Activated CD8-positive, alpha-beta memory T cell treated with anti-CD3 and anti-CD28 coated beads for 36 hours (primary cell): ENCODE results near the gene DNER. TPM values are rescaled to one million over a fixed set of nuclear protein-coding genes. Genes with fewer than 3 reads are reported as not detected.
"Not testable (repeated sequence)": the region's sequence is repeated elsewhere in the genome, so short reads cannot be mapped to it uniquely, and the experiment has no call there.

Experiments used
- CTCF ChIA-PET: fragments of 350-600 bp; sonication (Branson Sonifier 250); formaldehyde crosslinking; loops from one replicate; lab custom pipeline; 2021; ENCODE audit warnings: antibody characterized with exemption; lab: Charles Lee
- POLR2A ChIA-PET: fragments of 350-600 bp; sonication (Branson Sonifier 250); formaldehyde crosslinking; loops from one replicate; lab custom pipeline; 2021; ENCODE audit warnings: antibody characterized with exemption; lab: Charles Lee
- total RNA-seq, 2 experiments: library from RNA; stranded (reverse); gene quantifications; one replicate each; pipeline ENCODE4 v1.2.3, GENCODE V29; 2021

DNER gene
- total RNA-seq, 2 experiments from 2014 or later, result not detected

DNA sequence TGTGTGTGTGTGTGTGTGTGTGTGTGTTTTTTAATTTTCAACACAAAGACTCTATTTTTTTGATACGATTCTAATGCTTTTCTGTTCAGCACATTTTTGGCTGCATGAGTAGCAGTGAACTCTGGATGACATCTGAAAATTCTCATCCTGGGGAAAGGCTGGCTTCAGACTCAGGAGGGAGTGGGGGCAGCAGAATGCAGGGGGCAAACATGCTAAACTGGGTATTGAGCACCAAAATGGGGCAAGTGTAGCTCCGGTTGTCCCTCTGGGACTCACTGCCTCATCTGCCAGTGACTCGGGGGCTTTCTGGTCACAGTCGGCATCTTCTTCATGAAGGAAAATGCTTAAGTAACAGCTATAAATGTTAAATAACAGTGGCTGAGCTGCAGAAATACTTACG, 326.5 kb downstream of the DNER start:
- POLR2A ChIA-PET, result no interaction called here
- CTCF ChIA-PET, result no interaction called here

DNA sequence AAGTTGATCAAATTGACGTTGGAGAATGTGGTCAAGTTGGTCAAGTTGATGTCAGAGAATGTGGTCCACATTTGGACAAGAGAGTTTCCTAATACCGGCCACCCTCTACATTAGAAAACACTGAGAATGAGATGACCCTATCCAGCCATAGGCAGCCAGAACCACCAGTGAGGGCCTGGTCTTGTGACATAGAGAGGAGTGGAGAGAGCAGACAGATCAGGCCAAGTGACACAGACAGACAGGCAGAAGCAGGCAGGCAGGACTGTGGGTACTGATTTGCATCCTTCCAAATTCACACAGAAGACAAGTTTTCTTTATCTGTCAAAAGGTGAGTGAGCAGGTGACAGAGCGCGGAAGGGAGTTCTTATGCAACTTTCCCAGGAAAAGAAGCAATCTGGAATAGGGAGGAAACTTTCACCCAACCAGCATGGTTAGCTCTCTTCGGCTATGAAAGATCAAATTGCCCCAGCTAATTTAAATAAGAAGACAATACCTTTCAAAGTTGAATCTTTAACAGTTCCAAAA, 334.2 kb downstream of the DNER start:
- POLR2A ChIA-PET, result no interaction called here
- CTCF ChIA-PET, result no interaction called here

DNA sequence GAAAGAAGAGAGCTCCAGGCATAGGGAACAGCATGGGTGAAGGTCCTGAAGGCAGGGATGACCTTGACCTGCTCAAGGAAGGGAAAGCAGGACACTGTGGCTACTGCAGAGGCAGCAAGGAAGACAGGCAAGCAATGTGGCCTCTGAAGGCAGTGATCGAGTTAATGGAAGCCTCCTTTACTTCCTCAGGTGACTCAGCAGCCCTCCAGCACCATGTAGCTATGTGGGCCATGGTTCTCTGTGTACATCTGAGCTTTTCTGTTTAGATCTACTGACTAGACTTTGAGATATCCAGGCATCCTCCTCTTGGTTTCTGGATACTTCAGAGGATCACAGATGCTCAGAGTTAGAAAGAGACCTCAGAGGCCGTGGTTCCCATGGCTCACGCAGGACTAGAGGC, 336.0 kb downstream of the DNER start:
- ChIA-PET CTCF (no interaction called here), POLR2A (no interaction called here)

DNA sequence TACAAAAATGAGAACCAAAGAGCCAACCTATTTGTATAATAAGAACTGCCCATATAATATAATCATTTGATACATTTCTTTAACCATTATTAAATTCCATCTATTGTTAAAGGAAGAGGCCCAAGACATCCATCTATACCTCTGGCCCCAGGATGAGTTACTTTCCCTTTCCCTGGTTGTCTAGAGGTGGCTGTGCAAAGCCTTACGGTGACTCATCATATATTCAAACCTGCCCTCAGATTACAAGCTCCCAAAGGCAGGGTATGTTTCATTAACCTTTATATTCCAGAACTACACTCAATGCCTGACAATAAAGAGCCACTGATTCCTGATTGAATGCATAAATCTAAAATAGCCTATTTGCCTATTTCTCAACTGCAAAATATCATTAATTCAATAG, 337.5 kb downstream of the DNER start:
- POLR2A ChIA-PET, result no interaction called here
- CTCF ChIA-PET, result no interaction called here

DNA sequence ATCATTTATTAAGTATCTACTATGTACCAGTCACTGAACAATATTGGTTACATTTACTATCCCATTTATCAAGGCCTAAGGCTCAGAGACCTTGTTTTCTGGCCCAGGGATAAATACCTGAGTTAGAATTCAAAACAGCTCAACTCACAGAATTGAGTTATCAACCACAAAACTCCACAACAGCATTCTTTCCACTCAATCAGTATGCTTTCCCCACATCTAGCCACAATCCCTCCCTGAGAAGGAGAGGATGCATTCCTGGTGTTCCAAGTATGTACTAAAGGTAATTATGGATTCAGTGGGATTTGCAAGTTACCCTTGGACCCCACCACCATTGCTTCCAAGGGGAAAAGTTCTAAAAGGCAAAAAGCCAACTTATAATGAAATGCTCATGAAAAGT, 339.1 kb downstream of the DNER start:
- ChIA-PET POLR2A (no interaction called here), CTCF (no interaction called here)

DNA sequence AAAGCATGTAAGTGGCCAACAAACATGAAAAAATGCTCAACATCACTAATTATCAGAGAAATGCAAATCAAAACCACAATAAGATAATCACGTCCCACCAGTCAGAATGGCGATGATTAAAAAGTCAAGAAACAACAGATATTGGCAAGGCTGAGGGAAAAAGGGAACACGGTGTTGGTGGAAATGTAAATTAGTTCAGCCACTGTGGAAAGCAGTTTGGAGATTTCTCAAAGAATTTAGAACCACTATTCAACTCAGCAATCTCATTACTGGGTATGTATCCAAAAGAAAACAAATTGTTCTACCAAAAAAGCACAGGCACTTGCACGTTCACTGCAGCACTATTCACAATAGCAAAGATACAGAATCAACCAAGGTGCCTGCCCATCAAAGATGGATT, 341.0 kb downstream of the DNER start:
- CTCF ChIA-PET, POLR2A ChIA-PET: not testable (repeated sequence)

DNA sequence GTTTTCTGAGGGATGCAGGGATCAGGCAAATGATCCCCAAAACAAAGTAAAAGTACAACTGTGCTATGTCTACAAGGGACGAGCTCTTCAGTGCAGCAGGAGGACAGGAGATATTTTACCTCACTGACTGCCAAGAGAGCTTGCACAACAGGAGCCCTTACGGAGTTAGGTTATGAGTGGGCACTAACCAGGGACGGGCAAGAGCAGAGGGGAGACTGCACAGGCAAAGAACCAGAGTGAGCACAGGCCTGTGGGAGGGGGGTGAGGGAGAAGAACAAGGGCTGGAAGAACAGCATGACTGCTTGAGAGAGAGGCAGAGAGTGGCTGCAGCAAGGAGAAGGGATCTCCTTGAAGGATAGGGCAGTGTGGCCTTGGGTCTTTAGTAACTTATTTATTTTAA, 342.1 kb downstream of the DNER start:
- POLR2A ChIA-PET, result no interaction called here
- CTCF ChIA-PET, result no interaction called here

DNA sequence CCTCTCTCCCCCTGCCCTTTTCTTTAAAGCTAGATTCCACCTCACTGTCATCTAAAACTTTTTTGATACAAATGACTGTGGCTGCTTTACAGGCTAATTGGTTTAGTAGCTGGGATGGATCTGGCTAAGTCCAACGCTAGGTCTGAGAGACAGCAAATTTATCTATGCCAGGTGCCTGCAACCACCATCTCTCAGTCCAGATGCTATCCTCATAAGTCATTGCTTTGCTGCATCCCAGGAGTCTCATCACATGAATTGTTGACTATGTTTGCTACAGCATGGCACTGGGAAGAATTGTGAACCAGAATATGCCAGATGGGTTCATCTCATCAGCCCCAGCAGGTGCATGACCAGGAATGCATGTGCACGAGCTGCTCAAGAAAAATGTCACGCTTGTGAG, 343.3 kb downstream of the DNER start:
- ChIA-PET CTCF (no interaction called here), POLR2A (no interaction called here)

DNA sequence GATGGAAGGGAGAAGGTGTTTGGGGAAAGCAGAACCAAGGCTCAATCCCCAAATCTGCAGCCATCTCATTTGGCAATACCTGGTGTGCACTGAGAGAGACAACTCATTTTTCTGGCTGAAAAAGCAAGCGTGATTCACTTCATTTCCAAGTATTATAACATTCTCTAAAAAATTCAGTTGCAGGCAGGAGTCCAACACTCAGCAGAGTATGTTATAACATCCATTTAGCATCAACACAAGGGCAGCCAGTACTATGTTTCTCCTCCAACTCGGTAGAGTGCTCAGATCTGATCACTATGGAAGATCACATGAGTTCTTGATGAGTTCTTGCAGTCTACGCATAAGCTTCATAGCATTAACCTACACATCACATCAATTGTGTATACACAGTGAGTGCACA, 343.8 kb downstream of the DNER start:
- CTCF ChIA-PET, result no interaction called here
- POLR2A ChIA-PET, result no interaction called here

DNA sequence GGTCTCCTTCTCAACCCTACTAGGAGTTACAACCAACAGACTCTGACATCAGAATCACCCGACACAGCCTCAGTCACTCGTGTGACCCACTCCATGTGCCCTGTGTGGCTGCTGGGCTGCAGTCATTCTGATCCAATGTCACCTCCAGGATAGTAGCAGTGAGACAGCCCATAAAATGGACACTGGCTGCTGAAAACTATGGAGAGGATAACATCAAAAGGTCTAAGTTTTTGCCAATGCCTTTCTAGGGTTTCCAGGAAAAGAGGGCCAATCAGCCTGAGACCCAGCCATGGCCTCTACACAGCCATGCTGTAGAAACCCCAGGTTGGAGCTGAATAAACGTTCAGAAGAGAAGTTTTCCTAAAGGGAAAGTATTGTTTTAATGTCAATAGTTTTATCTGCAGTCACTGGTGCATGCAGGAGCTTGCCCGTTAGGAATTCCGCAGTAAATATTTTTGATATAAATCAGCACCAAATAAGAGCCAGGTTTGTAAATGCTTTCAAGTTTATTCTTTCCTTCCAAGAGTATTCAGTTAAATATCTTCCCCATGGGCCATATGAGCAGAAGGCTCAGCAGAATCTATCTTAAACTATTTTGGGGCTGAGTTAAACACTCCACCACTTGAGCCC, 351.1 kb downstream of the DNER start:
- POLR2A ChIA-PET, result no interaction called here
- CTCF ChIA-PET, result no interaction called here

DNA sequence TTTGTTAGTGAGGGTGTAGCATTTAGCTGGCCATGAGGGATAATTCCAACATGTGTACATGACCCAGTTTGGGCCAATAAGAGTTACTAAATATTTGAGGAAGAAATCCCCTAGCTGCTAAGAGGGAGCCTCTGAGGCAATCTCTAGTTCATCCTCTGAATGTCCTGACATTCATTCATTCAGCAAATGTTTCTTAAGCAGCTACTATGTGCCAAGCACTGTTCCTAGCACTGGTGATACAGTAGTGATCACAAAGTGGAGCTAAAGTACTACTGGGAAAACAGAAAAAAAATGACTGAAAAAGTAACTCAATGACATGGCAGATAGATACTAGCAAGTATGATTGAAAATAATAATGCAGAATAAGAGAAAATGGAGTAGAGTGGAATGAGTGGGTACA, 363.5 kb downstream of the DNER start:
- ChIA-PET POLR2A (no interaction called here), CTCF (no interaction called here)

DNA sequence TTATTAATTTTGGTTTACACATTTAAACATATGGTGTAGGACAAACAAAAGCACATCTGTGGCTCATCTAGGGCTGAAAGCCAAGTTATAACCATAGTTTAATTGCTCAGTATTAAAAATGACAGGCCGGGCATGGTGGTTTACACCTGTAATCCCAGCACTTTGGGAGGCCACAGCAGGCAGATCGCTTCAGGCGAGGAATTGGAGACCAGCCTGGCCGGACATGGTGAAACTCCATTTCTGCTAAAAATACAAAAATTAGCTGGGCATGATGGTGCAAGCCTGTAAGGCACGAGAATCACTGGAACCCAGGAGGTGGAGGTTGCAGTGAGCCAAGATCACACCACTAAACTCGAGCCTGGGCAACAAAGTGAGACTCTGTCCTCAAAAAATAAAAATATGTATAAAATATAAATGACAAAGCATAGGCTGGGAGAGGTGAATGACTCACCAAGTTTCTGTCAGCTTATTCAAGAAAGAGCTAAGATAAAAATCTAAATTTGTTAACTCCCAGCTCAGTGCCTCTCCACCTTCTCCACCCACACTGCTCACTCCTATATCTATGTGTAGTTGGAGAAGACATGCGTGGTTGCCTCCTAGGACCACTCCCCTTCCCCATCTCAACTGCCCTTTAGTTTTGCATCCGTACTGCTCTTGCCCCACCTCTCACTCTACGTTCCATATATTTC, 364.1 kb downstream of the DNER start:
- ChIA-PET CTCF (no interaction called here), POLR2A (no interaction called here)

DNA sequence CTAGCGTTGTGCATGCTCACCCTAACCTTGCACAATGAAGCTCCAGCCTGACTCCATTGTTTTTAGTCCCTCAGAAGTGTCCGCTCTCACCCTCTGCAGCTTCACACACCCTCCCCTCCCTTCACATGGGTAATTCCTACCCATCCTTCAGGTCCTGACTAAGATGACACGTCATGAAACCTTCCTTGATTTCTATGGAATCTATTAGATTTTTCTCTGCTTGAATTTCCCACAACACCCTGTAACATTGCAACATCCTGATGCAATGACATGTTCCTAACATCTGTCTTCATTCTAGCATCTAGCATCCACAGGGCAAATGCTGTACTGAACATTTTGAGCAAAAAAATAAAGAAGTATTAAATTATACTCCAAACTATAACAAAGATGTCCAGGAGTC, 366.2 kb downstream of the DNER start:
- CTCF ChIA-PET, result no interaction called here
- POLR2A ChIA-PET, result no interaction called here

DNA sequence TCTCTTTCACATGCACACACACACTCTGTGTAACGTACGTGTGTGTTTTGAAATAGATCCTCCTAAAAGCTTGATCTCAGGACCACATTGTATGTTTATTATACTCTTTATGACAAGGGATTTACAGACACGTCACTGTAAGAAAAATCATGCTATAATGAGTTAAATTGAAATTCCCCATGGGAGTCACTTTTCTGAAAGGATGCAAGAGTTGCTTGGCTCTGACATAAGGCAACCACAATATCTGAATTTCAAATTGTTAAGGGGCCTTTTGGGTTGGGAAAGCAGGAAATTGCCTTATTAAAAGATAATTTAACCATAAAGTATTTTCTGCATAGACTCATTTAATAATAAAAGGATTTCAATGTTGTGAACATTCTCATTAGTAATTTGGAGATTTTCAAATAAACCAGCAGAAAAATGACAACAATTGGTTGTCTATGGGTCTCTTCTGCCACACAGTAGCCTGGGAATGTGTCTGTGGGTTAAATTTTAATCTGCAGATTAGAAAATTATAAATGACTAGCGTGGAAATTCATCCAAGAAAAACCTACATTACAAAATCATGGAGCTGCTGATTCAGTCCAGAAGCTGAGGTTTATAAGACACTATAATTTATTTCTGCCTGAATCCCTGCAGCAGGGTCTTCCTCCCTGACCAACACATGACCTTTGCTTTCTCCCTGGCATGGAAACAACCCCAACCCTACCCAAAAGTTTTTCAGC, 367.4 kb downstream of the DNER start:
- CTCF ChIA-PET, result no interaction called here
- POLR2A ChIA-PET, result no interaction called here

DNA sequence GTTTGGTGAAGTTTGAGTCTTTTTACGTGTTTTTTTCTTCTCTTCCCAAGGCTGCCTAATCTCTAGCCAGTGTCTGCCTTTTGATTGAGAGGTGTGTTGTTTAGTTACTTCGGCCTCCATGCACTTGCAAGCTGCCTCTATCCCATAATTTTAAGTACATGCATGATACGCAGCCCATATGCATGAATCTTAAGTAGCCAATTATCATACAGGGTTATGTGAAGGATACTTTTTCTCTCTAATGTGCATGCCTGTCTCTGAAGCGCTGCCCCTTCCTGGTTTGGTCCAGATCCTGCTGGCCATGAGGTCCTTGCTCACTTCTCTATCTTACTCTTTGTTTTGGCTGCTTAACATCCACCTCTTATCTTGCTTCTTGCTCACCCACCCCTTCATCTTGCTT, 369.4 kb downstream of the DNER start:
- CTCF ChIA-PET, result no interaction called here
- POLR2A ChIA-PET, result no interaction called here

DNA sequence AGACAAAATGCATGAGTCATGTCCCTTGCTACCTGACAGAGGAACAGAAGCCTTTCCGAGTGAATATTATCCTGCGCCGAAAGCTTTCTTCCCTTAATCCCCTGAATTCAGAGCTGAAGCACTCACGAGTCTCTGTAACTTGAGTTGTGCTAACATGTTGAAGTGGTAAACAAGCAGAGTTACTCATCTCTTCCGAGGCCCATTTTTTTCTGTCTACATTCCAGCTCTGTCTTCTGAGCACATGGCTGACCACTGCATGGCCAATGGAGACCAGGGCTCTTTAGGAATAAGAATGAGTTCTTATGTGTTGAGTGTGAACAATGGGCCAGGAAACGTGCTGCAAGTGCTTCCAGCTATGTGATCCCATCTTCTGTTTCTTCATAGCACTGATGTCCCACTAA, 370.2 kb downstream of the DNER start:
- ChIA-PET CTCF (no interaction called here), POLR2A (no interaction called here)

DNA sequence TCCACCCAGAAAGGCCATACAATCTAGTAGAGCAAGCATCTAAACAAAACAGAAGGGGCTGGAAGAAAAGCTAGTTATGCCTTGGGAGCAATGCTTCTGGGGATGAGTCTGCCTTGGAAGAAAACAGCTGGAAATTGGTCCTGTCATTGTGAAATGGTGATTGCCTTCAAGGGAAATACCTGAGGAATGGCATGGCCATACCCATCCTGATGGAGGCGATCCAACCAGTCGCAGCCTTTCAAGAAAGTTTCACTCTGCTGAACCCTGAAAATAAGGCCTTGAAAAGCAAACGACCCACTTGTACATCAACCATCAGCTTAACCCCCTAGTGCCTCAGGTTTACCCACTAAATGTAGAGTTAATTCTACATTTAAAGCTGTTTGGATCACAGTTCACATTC, 370.7 kb downstream of the DNER start:
- ChIA-PET CTCF (no interaction called here), POLR2A (no interaction called here)

DNA sequence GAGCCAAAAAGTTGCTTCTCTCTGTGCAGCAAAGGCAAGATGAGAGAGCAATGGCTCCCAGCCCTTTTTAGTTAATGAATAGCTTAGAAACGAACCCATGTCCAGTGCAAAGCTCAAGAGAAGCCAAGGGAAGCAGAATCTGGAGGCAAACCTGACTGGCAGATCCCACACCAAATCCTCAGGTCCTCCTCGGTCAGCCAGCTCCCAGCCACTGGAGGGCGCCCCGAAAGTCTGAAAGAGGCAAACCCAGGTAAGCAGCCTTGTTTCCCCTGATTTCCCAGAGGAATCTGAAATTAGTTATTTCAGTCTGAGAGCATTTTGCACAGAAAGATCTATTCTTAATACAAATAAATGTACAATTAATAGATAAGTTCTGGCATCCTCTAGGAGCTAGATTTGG, 372.0 kb downstream of the DNER start:
- POLR2A ChIA-PET, result no interaction called here
- CTCF ChIA-PET, result no interaction called here

DNA sequence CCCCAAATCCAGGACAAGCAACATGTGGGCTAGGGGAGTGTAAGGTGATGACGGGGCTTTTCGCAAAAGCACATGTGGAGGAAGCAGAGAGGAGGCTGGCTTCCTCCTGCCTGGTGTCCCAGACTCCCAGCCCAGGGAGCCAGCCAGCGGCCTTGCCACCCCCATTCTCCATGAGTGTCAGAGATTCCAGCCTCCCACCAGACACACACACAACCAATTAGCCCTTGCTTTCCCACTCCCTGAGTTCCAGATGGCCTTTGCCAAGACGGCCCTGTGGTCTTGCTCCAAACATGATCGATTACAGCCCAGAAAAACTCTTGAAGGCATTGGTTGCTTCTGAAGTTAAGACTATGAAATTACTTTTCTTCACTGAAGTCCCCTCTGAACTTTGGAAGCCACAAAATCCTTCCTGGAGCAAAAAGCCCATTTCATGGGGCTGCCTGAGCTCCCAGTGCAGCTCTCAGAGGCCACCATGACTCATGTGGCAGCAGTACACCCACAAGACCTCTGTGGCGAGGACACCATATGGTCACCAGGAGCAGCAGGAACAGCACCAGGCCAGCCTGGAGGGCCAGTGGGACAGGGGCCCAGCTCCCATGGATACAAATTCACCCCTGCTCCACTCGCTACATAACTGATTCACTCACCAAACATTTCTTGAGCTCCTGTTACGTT, 374.1 kb downstream of the DNER start:
- ChIA-PET CTCF (no interaction called here), POLR2A (no interaction called here)

DNA sequence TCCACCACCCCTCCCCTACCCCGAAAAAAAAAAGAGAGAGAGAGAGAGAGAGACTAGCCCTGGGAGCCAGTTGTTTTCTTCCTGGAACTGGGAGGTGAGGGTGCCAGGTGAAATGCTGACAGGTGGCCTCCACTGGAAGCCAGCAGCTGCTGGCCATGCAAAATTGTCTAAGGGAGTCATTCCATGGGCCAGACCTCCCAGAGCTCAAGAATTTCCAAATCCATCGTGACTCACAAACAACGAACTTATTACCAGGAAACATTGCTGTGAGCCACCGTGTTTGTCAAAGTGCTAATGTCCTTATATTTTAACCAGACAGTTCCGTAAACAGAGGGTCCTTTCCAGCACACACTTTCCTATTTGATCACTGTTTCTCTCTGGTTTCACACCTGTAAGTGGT, 374.7 kb downstream of the DNER start:
- ChIA-PET CTCF (no interaction called here), POLR2A (no interaction called here)
